Suprapubic skin (tissue), 4 donors: Measurements from ENCODE around the gene ZNF543. TPM values are rescaled to one million over a fixed set of nuclear protein-coding genes. Genes with fewer than 3 reads are reported as not detected.

Experiments
- DNase-seq, 2 donors: peaks; one replicate each; pipeline ENCODE4 v3.0.0-alpha.2; 2019; ENCODE audit warnings: low spot score in 2 of 2
- H3K27ac ChIP-seq: fragments of 200-600 bp; sonication (generic); one replicate; pipeline ENCODE4 v1.5.1; 2019
- H3K27me3 ChIP-seq: fragments of 200-600 bp; sonication (generic); one replicate; pipeline ENCODE4 v1.5.1; 2019
- H3K36me3 ChIP-seq: fragments of 200-600 bp; sonication (generic); one replicate; pipeline ENCODE4 v1.5.1; 2019
- H3K4me1 ChIP-seq: fragments of 200-600 bp; sonication (generic); one replicate; pipeline ENCODE4 v1.5.1; 2019
- H3K4me3 ChIP-seq: fragments of 200-600 bp; sonication (generic); one replicate; pipeline ENCODE4 v1.5.1; 2019; ENCODE audit warnings: mild to moderate bottlenecking
- H3K9me3 ChIP-seq: fragments of 200-600 bp; sonication (generic); one replicate; pipeline ENCODE4 v1.5.1; 2019
- EP300 ChIP-seq: sonication (generic); formaldehyde crosslinking; IDR thresholded peaks from one replicate; pipeline ENCODE4 v1.6.1; 2017; ENCODE audit warnings: antibody characterized with exemption
- POLR2A ChIP-seq, 2 donors: fragments of 450-650 bp; IDR thresholded peaks; one replicate each; pipeline ENCODE4 v1.6.1; 2017; ENCODE audit warnings: antibody characterized with exemption in 2 of 2, mild to moderate bottlenecking in 2 of 2, moderate library complexity in 2 of 2
- POLR2AphosphoS5 ChIP-seq, 3 donors: sonication (generic); formaldehyde crosslinking; IDR thresholded peaks; one replicate each; pipeline ENCODE4 v1.6.1; 2017; ENCODE audit warnings: antibody characterized with exemption in 3 of 3
- WGBS: methylation state at CpG from one replicate; pipeline ENCODE4 v1.1.5; 2018; 5-methylcytosine and 5-hydroxymethylcytosine counted together
- total RNA-seq, 4 donors: library from RNA; depleted of rRNA; stranded (reverse); fragments of >200 nt; gene quantifications; one replicate each; pipeline ENCODE4 v1.1.0, GENCODE V29; 2016
- TF ChIP-seq, protein P1 (sequence below), 2 donors: fragments of 200-600 bp in 1 of 2; fragments of 450-650 bp in 1 of 2; sonication (generic) in 1 of 2; IDR thresholded peaks; one replicate each; pipeline ENCODE4 v1.5.1; 2016 to 2019; ENCODE audit warnings: antibody characterized with exemption in 2 of 2, mild to moderate bottlenecking in 1 of 2, moderate library complexity in 1 of 2

Gene ZNF543
- total RNA-seq, 4 donors from 2014 or later, result 9.8 to 15.8 (median 11.6) TPM

DNA sequence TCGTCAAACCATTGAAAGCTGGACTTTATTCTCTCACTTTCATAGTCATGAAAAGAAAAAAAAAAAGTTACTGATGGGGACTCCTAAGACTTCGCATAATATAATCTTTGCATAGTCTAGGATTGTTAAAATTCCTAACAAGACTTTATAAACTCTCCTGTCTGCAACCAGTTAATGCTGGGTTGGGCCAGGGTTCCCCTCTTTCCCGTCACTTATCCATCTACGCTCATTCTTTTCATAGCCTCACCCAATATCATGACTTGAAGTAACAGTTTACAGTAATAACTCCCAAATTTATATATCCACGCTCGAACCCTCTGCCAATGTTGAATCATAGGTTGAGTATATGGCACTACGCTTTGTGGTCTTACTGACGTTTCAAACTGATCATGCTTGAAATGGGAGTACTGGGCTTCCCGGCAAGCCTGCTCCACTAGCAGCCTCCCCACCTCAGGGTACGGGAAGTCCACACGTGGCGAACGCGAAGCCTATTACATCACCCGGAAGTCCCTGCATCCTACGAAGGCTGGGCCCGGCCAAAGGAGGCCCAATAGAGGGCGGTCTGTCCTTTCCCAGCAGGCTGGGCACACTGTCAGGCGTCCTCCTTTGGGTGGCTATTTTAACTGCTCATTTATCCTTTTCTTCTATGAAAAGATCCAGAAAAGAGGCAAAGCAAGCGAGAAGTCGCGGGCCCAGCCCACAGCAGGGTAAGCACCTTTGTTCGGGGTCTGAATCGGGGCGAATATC lies 40.7 kb upstream of the ZNF543 start:
- no peak for TF ChIP-seq EP300
- TF ChIP-seq POLR2AphosphoS5 (IDR thresholded peaks at IDR 0.05), result peak; percentile 68 to 95 (median 81)
- TF ChIP-seq POLR2A (IDR thresholded peaks at IDR 0.05), result peak; percentile 33 to 67
- peak; percentile 93 to 95 for DNase-seq
- peaks cover 1% of the 10 kb centered on the region for H3K36me3 ChIP-seq
- no peaks in the 10 kb centered on the region for H3K27me3 ChIP-seq
- H3K4me3 ChIP-seq, result peak overlapping the region; percentile 74
- 5% methylated on average over 25 of the region's 25 CpGs for WGBS
- H3K27ac ChIP-seq, result peak overlapping the region; percentile 97
- peaks cover 24% of the 10 kb centered on the region for H3K4me1 ChIP-seq
- H3K9me3 ChIP-seq, result no peaks in the 10 kb centered on the region

DNA sequence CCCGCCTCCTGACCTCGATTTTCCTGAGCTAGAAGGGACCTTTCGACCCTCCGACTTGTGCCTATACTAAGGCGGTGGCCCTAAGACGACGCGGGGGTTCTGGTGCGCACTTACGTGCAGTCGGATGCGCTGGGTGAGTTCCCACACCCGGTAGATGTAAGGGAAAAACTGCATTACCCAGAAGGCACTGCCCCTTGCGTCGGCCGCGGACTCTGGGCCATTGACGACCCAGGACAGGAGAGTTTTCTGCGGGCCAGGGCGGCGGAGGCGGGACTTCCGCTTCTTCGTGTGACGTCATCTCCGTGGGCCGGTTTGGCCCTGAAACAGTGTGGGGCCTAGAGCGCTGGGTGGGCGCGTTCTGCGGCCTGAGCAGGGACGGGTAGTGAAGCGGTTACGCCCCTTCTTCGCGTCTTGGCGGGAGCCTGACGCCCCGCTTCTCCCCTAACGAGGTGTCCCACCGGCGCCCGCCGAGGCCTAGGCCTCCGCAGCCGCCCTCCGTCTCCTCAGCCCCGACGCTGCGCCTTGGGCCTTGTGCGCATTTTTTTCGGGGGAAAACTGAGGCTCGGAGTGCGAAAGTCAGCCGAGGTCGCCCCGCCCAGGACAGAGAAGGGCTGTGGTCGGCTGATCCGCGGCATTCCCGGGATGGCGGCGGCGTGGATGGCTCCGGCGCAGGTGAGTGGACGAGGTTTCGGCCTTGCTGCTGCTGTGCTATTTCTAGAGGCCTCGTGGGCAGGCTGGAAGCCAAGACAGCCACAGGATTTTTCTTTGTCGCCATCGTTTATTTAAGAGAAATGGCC lies 39.9 kb upstream of the ZNF543 start, which contains the start of gene ZNF460:
TSS of gene ZNF460 (plus strand) at position 321 of the 797 bp plus-strand sequence. CDS start at position 643, 322 bp downstream.
- peak; percentile 6 to 60 for TF ChIP-seq POLR2A (IDR thresholded peaks at IDR 0.05)
- TF ChIP-seq EP300, result no peak
- TF ChIP-seq POLR2AphosphoS5 (IDR thresholded peaks at IDR 0.05), result peak; percentile 71 to 91 (median 83)
- WGBS, result under 1% methylated on average over 36 of the region's 71 CpGs
- peak within 1 kb of the TSS; percentile 97 for H3K27ac ChIP-seq
- peak; percentile 98 for DNase-seq
- H3K27me3 ChIP-seq, result no peaks in the 10 kb centered on the region
- H3K36me3 ChIP-seq, result peaks cover 9% of the 10 kb centered on the region
- peaks cover 24% of the 10 kb centered on the region for H3K4me1 ChIP-seq
- no peaks in the 10 kb centered on the region for H3K9me3 ChIP-seq
- H3K4me3 ChIP-seq, result peak within 1 kb of the TSS; percentile 74

DNA sequence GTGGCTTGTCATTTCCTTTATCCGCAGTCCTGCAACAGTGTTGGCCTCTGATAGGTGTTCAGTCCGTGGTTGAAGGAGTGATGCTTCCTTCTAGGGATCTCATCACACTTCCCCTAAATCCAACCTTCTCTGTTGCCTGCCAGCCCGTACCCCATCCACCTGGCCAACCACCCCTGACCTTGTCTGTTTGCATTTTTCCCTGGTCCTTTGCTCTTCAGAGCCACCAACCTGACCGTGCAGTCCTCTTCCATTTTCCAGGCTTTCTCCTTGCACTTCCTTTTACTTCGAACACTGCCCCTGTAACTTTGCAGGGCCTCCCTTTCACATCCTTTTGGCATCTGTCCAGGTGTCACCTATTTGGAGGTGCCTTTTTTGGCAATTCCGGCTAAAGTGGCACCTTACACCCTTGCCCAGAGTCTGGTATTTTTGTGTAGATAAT lies 39.3 kb upstream of the ZNF543 start:
- DNase-seq, result no peak
- WGBS, result 2% methylated on average over 6 of the region's 6 CpGs

DNA sequence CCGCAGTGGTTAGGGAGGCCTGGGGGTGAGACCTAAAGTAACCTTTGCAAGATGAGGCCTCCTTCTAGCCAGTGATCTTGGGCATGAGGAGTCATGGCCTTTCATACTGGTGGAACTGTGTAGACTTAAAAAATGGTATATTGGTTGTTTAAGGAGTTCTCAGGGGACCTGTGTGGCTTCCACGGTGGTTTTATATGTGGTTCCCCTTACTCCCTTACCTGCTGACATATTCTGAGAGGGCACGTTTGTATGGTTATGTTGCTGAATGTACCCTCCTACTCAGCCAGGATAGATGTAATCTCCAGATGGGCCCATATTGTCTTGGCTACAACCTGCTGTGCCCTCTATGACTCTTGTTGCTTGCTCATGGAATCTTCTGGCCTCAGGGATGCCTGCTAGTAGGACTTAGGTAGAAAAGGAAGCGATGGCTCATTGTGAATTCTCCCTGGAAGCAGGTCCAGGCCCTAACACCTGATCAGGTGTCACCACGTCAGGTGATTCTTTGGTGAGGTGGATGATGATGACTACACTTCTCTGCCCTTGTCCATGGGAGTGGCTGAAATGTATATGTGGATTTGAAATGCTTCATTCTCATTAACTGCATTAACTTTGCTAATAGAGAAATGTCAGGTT lies 38.1 kb upstream of the ZNF543 start:
- DNase-seq, result no peak
- WGBS, result 74% methylated on average over 4 of the region's 5 CpGs
- peak overlapping the region; percentile 27 for H3K27ac ChIP-seq
- no peaks in the 10 kb centered on the region for H3K9me3 ChIP-seq
- peaks cover 24% of the 10 kb centered on the region for H3K4me1 ChIP-seq
- peaks cover 26% of the 10 kb centered on the region for H3K36me3 ChIP-seq
- peak overlapping the region; percentile 74 for H3K4me3 ChIP-seq
- no peaks in the 10 kb centered on the region for H3K27me3 ChIP-seq
- TF ChIP-seq POLR2A (IDR thresholded peaks at IDR 0.05) (no peak), EP300 (no peak), POLR2AphosphoS5 (IDR thresholded peaks at IDR 0.05) (no peak)
- TF ChIP-seq, protein P1, sequence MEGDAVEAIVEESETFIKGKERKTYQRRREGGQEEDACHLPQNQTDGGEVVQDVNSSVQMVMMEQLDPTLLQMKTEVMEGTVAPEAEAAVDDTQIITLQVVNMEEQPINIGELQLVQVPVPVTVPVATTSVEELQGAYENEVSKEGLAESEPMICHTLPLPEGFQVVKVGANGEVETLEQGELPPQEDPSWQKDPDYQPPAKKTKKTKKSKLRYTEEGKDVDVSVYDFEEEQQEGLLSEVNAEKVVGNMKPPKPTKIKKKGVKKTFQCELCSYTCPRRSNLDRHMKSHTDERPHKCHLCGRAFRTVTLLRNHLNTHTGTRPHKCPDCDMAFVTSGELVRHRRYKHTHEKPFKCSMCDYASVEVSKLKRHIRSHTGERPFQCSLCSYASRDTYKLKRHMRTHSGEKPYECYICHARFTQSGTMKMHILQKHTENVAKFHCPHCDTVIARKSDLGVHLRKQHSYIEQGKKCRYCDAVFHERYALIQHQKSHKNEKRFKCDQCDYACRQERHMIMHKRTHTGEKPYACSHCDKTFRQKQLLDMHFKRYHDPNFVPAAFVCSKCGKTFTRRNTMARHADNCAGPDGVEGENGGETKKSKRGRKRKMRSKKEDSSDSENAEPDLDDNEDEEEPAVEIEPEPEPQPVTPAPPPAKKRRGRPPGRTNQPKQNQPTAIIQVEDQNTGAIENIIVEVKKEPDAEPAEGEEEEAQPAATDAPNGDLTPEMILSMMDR (IDR thresholded peaks at IDR 0.05), result no peak

More for the DNA sequence above, 39.3 kb upstream of the ZNF543 start:
- Histone ChIP-seq H3K36me3 (peaks cover 15% of the 10 kb centered on the region), H3K4me3 (peak overlapping the region; percentile 74), H3K9me3 (no peaks in the 10 kb centered on the region), H3K4me1 (peaks cover 24% of the 10 kb centered on the region), H3K27me3 (no peaks in the 10 kb centered on the region), H3K27ac (peak overlapping the region; percentile 97)
- no peak for TF ChIP-seq EP300
- TF ChIP-seq, protein P1 (IDR thresholded peaks at IDR 0.05), result no peak
- TF ChIP-seq POLR2A (IDR thresholded peaks at IDR 0.05), result no peak
- no peak for TF ChIP-seq POLR2AphosphoS5 (IDR thresholded peaks at IDR 0.05)

DNA sequence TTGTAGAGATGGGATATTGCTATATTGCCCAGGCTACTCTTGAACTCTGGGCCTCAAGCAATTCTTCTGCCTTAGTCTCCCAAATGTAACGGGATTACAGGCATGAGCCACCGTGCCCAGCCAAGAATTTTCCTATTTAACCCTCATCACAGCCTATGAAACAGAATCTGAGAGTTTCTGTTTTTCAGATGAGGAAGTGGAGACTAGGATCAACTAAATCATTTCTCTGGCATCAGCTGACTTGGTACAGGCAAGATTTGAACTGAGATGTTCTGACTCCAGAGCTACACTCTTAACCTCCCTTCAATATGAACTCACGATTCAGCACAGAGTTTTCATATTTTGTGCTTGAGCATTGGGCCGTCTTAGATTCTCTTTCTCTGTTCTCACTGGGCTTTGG lies 31.9 kb upstream of the ZNF543 start:
- Histone ChIP-seq H3K27me3 (no peaks in the 10 kb centered on the region), H3K4me1 (no peaks in the 10 kb centered on the region), H3K4me3 (no peak overlapping the region), H3K27ac (no peak overlapping the region), H3K36me3 (peaks cover 88% of the 10 kb centered on the region), H3K9me3 (no peaks in the 10 kb centered on the region)
- DNase-seq, result no peak
- TF ChIP-seq, protein P1 (IDR thresholded peaks at IDR 0.05), result no peak
- TF ChIP-seq POLR2A (IDR thresholded peaks at IDR 0.05) (no peak), EP300 (no peak), POLR2AphosphoS5 (IDR thresholded peaks at IDR 0.05) (no peak)
- 96% methylated on average over 4 of the region's 4 CpGs for WGBS
